ENCODE measurements around the gene KCNIP1.

Gene KCNIP1

GRCh38 chr5:170720984-170721383 lies 217.2 kb downstream of the KCNIP1 start:
- ChIA-PET POLR2A (no interaction called here), CTCF (interaction anchor here (1.7 kb wide), 1 partner anchor 24 kb away, joined by 6 read pairs; no protein-coding TSS in a partner anchor)
- no peaks in the 10 kb centered on the region for H3K4me1 ChIP-seq (ENCODE audit: control insufficient read depth, insufficient read depth, low read length)

GRCh38 chr5:170721681-170722080 lies 217.9 kb downstream of the KCNIP1 start:
- no peak for TF ChIP-seq ZNF660 (tag by site-specific recombination; IDR thresholded peaks at IDR 0.05)
- TF ChIP-seq ZNF202 (tag by site-specific recombination; IDR thresholded peaks at IDR 0.05; ENCODE audit: borderline replicate concordance), result no peak
- TF ChIP-seq ZNF624 (tag by site-specific recombination; IDR thresholded peaks at IDR 0.05), result no peak
- no peak for TF ChIP-seq ZNF658 (tag by site-specific recombination; IDR thresholded peaks at IDR 0.05)
- no peak for TF ChIP-seq ATF2 (tag by site-specific recombination; IDR thresholded peaks at IDR 0.05; ENCODE audit: low read depth)
- no peak for TF ChIP-seq ZNF747 (tag by site-specific recombination; IDR thresholded peaks at IDR 0.05)
- TF ChIP-seq ZNF544 (tag by site-specific recombination; IDR thresholded peaks at IDR 0.05), result no peak
- TF ChIP-seq KLF1 (tag by site-specific recombination; IDR thresholded peaks at IDR 0.05), result no peak
- TF ChIP-seq ZNF514 (tag by site-specific recombination; IDR thresholded peaks at IDR 0.05), result no peak
- no peak for TF ChIP-seq RBAK (tag by site-specific recombination; IDR thresholded peaks at IDR 0.05)
- H3K4me1 ChIP-seq (ENCODE audit: control insufficient read depth, insufficient read depth, low read length), result no peaks in the 10 kb centered on the region
- H3K27ac ChIP-seq (ENCODE audit: extremely low read depth, low read depth, low read length), result no peak overlapping the region
- no peak overlapping the region for H3K4me3 ChIP-seq (ENCODE audit: low read depth, low read length)
- H3K36me3 ChIP-seq (ENCODE audit: control insufficient read depth in 2 of 2, insufficient read depth in 1 of 2, low read length in 2 of 2), result no peaks in the 10 kb centered on the region
- H3K9me3 ChIP-seq (ENCODE audit: control insufficient read depth, insufficient read depth, low read depth, low read length), result no peaks in the 10 kb centered on the region
- ChIA-PET CTCF (no interaction called here), POLR2A (no interaction called here)

More at GRCh38 chr5:170720984-170721383, 217.2 kb downstream of the KCNIP1 start:
- H3K27ac ChIP-seq (ENCODE audit: extremely low read depth, low read depth, low read length), result no peak overlapping the region
- no peaks in the 10 kb centered on the region for H3K9me3 ChIP-seq (ENCODE audit: control insufficient read depth, insufficient read depth, low read depth, low read length)
- TF ChIP-seq ZNF23 (tag by site-specific recombination; IDR thresholded peaks at IDR 0.05; ENCODE audit: borderline replicate concordance), result no peak
- TF ChIP-seq ZNF416 (tag by site-specific recombination; IDR thresholded peaks at IDR 0.05), result no peak
- no peak for TF ChIP-seq CTCF (tag by site-specific recombination; IDR thresholded peaks at IDR 0.05)
- TF ChIP-seq WT1 (tag by site-specific recombination; IDR thresholded peaks at IDR 0.05), result no peak
- TF ChIP-seq ZNF645 (tag by site-specific recombination; IDR thresholded peaks at IDR 0.05), result no peak
- TF ChIP-seq MZF1 (tag by site-specific recombination; IDR thresholded peaks at IDR 0.05; ENCODE audit: borderline replicate concordance), result no peak
- no peak for TF ChIP-seq ZNF169 (tag by site-specific recombination; IDR thresholded peaks at IDR 0.05)
- no peak for TF ChIP-seq ZNF561 (tag by site-specific recombination; IDR thresholded peaks at IDR 0.05; ENCODE audit: borderline replicate concordance)
- no peak overlapping the region for H3K4me3 ChIP-seq (ENCODE audit: low read depth, low read length)
- no peaks in the 10 kb centered on the region for H3K36me3 ChIP-seq (ENCODE audit: control insufficient read depth in 2 of 2, insufficient read depth in 1 of 2, low read length in 2 of 2)

- ChIA-PET POLR2A (no interaction called here), CTCF (interaction anchor here (0.6 to 1.0 kb wide), 2 partner anchors 22 to 226 kb away, joined by 3 to 4 read pairs; no protein-coding TSS in a partner anchor)
- no peak overlapping the region for H3K4me3 ChIP-seq (ENCODE audit: low read depth, low read length)
- TF ChIP-seq ZNF660 (tag by site-specific recombination; IDR thresholded peaks at IDR 0.05) (no peak), ZIC2 (tag by site-specific recombination; IDR thresholded peaks at IDR 0.05) (no peak), REPIN1 (tag by site-specific recombination; IDR thresholded peaks at IDR 0.05; ENCODE audit: low read depth) (no peak), ZNF623 (tag by site-specific recombination; IDR thresholded peaks at IDR 0.05) (no peak), PRDM4 (tag by site-specific recombination; IDR thresholded peaks at IDR 0.05) (no peak), ZNF423 (tag by site-specific recombination; IDR thresholded peaks at IDR 0.05) (no peak), ZNF701 (tag by site-specific recombination; IDR thresholded peaks at IDR 0.05) (no peak), ZNF776 (tag by site-specific recombination; IDR thresholded peaks at IDR 0.05; ENCODE audit: borderline replicate concordance) (no peak), ZNF626 (tag by site-specific recombination; IDR thresholded peaks at IDR 0.05) (no peak), ZNF23 (tag by site-specific recombination; IDR thresholded peaks at IDR 0.05; ENCODE audit: borderline replicate concordance) (no peak)
These were observed 218.5 kb downstream of the KCNIP1 start for GRCh38 chr5:170722316-170722715.

More at GRCh38 chr5:170722316-170722715, 218.5 kb downstream of the KCNIP1 start:
- H3K4me1 ChIP-seq (ENCODE audit: control insufficient read depth, insufficient read depth, low read length), result no peaks in the 10 kb centered on the region
- no peaks in the 10 kb centered on the region for H3K9me3 ChIP-seq (ENCODE audit: control insufficient read depth, insufficient read depth, low read depth, low read length)
- H3K36me3 ChIP-seq (ENCODE audit: control insufficient read depth in 2 of 2, insufficient read depth in 1 of 2, low read length in 2 of 2), result no peaks in the 10 kb centered on the region
- H3K27ac ChIP-seq (ENCODE audit: extremely low read depth, low read depth, low read length), result no peak overlapping the region

Measured in HEK293 (cell line).